Caco-2 (cell line): ENCODE data around the gene AP2A2. TPM values are rescaled to one million over a fixed set of nuclear protein-coding genes. Genes with fewer than 3 reads are reported as not detected.

Experiments used
- BruUV-seq: library from RNA; stranded (reverse); fragments of 400-500 nt; replicated peaks from 2 replicates; lab custom pipeline; 2021; lab: Mats Ljungman, UMichigan
- CTCF ChIA-PET: fragments of 300-600 bp; sonication (Branson Sonifier 250); formaldehyde crosslinking; loops from one replicate; lab custom pipeline; 2022; ENCODE audit warnings: antibody characterized with exemption; lab: Charles Lee
- POLR2A ChIA-PET: fragments of 300-600 bp; sonication (Branson Sonifier 250); formaldehyde crosslinking; loops from one replicate; lab custom pipeline; 2022; ENCODE audit warnings: antibody characterized with exemption; lab: Charles Lee
- DNase-seq, 2 experiments: peaks; one replicate each; pipeline versions ENCODE4 v3.0.0 to v3.0.0-alpha.2; 2020 to 2022
- H3K27me3 ChIP-seq: replicated peaks from 2 replicates; pipeline ENCODE4 v1.6.0; 2011; ENCODE audit warnings: low read length; ENCODE audit not compliant: control insufficient read depth, insufficient read depth
- H3K36me3 ChIP-seq: 2 replicates; pipeline ENCODE4 v1.5.1; 2011; ENCODE audit warnings: low read length; ENCODE audit not compliant: control insufficient read depth, insufficient read depth
- H3K4me1 ChIP-seq: fragments of 250-450 bp; sonication (Bioruptor Pico); 2 replicates; pipeline ENCODE4 v1.5.1; 2020; ENCODE audit warnings: mild to moderate bottlenecking
- H3K4me3 ChIP-seq: 2 replicates; pipeline ENCODE4 v1.5.1; 2011; ENCODE audit warnings: low read depth, mild to moderate bottlenecking, control low read depth, low read length
- H3K9me3 ChIP-seq: fragments of 250-450 bp; sonication (Bioruptor Pico); 2 replicates; pipeline ENCODE4 v1.5.1; 2020; ENCODE audit warnings: mild to moderate bottlenecking, moderate library complexity
- H3K27ac Mint-ChIP-seq: one replicate; pipeline ENCODE4 v1.8.0; 2022; ENCODE audit warnings: mixed read lengths; ENCODE audit not compliant: unreplicated experiment
- H3K27me3 Mint-ChIP-seq: one replicate; pipeline ENCODE4 v1.8.0; 2022; ENCODE audit warnings: mixed read lengths; ENCODE audit not compliant: insufficient read depth, unreplicated experiment
- H3K36me3 Mint-ChIP-seq: one replicate; pipeline ENCODE4 v1.8.0; 2022; ENCODE audit warnings: mild to moderate bottlenecking, mixed read lengths; ENCODE audit not compliant: insufficient read depth, unreplicated experiment
- H3K4me1 Mint-ChIP-seq: one replicate; pipeline ENCODE4 v1.8.0; 2022; ENCODE audit warnings: low read depth, mixed read lengths; ENCODE audit not compliant: unreplicated experiment
- H3K4me3 Mint-ChIP-seq: one replicate; pipeline ENCODE4 v1.8.0; 2022; ENCODE audit warnings: mild to moderate bottlenecking, moderate library complexity, mixed read lengths; ENCODE audit not compliant: unreplicated experiment
- H3K9me3 Mint-ChIP-seq: one replicate; pipeline ENCODE4 v1.8.0; 2022; ENCODE audit warnings: mixed read lengths; ENCODE audit not compliant: unreplicated experiment
- CTCF ChIP-seq, 2 experiments: fragments of 200-600 bp in 1 of 2; IDR thresholded peaks; 1 replicate in 1 of 2; 2 replicates in 1 of 2; pipeline versions ENCODE4 v1.5.1 to v1.8.0; 2011 to 2022; ENCODE audit warnings: antibody characterized with exemption in 1 of 2, control low read depth in 1 of 2, inconsistent platforms in 1 of 2, low read depth in 1 of 2, low read length in 1 of 2, mild to moderate bottlenecking in 1 of 2, moderate library complexity in 1 of 2; ENCODE audit not compliant: insufficient read depth in 1 of 2, severe bottlenecking in 1 of 2, unreplicated experiment in 1 of 2
- intact Hi-C: fragments of 100-400 bp; cut with micrococcal nuclease; formaldehyde crosslinking; loops from one replicate; pipeline ENCODE4 v1.10.0; 2022; ENCODE audit not compliant: unreplicated experiment
- total RNA-seq: library from RNA; stranded (reverse); gene quantifications from 2 replicates; pipeline ENCODE4 v1.2.3, GENCODE V29; 2022

The AP2A2 gene
- total RNA-seq, 1 experiment from 2014 or later, result 130 TPM

GRCh38 chr11:1036303-1036923 lies 110.7 kb downstream of the AP2A2 start, which contains the start of gene MUC6:
Gene MUC6, minus strand, starts transcription at chr11:1036718. Its CDS starts 63 bp downstream, at chr11:1036655.
- no peaks in the 10 kb centered on the region for H3K27me3 Mint-ChIP-seq
- no TSS peak for BruUV-seq
- H3K4me3 ChIP-seq, result no peak within 1 kb of the TSS
- peaks cover 12% of the 10 kb centered on the region for H3K36me3 Mint-ChIP-seq
- intact Hi-C loops, result no loop called here
- H3K9me3 ChIP-seq, result no peaks in the 10 kb centered on the region
- no peak for DNase-seq
- H3K27ac Mint-ChIP-seq, result no peak within 1 kb of the TSS
- no peak for TF ChIP-seq CTCF (IDR thresholded peaks at IDR 0.05; ENCODE audit: insufficient read depth in 1 of 2, low read depth in 1 of 2, low read length in 1 of 2, severe bottlenecking in 1 of 2, unreplicated experiment in 1 of 2)
- H3K4me3 Mint-ChIP-seq, result no peak within 1 kb of the TSS
- no peaks in the 10 kb centered on the region for H3K36me3 ChIP-seq
- H3K4me1 Mint-ChIP-seq, result no peaks in the 10 kb centered on the region
- no peaks in the 10 kb centered on the region for H3K4me1 ChIP-seq
- H3K27me3 ChIP-seq, result no peaks in the 10 kb centered on the region
- H3K9me3 Mint-ChIP-seq, result no peaks in the 10 kb centered on the region
- ChIA-PET POLR2A (no interaction called here), CTCF (no interaction called here)

- H3K4me1 ChIP-seq, result peaks cover 5% of the 10 kb centered on the region
- no peak overlapping the region for H3K4me3 ChIP-seq
- ChIA-PET CTCF (no interaction called here), POLR2A (no interaction called here)
- no peak overlapping the region for H3K4me3 Mint-ChIP-seq
- H3K27me3 Mint-ChIP-seq, result no peaks in the 10 kb centered on the region
- no peaks in the 10 kb centered on the region for H3K36me3 ChIP-seq
- H3K9me3 ChIP-seq, result no peaks in the 10 kb centered on the region
- H3K4me1 Mint-ChIP-seq, result peaks cover 3% of the 10 kb centered on the region
- no TSS peak for BruUV-seq
- DNase-seq, result no peak
- no peak for TF ChIP-seq CTCF (IDR thresholded peaks at IDR 0.05; ENCODE audit: insufficient read depth in 1 of 2, low read depth in 1 of 2, low read length in 1 of 2, severe bottlenecking in 1 of 2, unreplicated experiment in 1 of 2)
- intact Hi-C loops, result no loop called here
- H3K9me3 Mint-ChIP-seq, result no peaks in the 10 kb centered on the region
- H3K36me3 Mint-ChIP-seq, result peaks cover 12% of the 10 kb centered on the region
- no peaks in the 10 kb centered on the region for H3K27me3 ChIP-seq
- no peak overlapping the region for H3K27ac Mint-ChIP-seq
Observed at GRCh38 chr11:1036931-1037330, 111.3 kb downstream of the AP2A2 start.

DNA sequence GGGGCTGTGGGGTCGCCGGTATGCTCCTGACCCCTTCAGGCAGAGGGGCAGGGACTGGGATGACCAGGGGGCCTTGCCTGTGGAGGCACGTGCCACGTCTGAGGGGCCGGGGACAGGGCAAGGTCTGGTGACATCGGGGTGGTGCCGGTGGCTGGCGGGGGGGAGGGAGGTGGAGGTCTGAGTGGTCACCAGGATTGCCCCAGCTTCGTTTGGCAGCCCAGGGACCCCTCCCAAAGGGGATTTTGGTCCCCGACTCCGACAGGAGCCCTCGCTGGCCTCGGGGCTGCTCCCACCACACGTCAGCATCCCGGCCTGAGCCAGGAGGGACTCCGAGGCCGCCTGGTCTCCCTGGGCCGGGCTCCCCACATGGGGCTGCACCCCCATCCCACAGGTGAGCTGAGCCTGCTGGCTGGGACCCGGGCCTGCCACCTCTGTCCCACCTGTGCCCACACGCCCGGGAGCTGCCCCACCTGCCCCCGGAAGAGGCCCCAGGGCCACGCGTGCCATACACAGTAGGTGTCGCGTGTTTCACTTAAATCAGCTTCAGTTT lies 111.9 kb downstream of the AP2A2 start:
- Mint-ChIP-seq H3K27me3 (no peaks in the 10 kb centered on the region), H3K36me3 (peaks cover 12% of the 10 kb centered on the region), H3K4me3 (no peak overlapping the region), H3K9me3 (no peaks in the 10 kb centered on the region), H3K27ac (no peak overlapping the region), H3K4me1 (peaks cover 6% of the 10 kb centered on the region)
- DNase-seq, result no peak
- Histone ChIP-seq H3K4me1 (peaks cover 11% of the 10 kb centered on the region), H3K36me3 (no peaks in the 10 kb centered on the region), H3K4me3 (no peak overlapping the region), H3K27me3 (no peaks in the 10 kb centered on the region), H3K9me3 (no peaks in the 10 kb centered on the region)
- TF ChIP-seq CTCF (IDR thresholded peaks at IDR 0.05; ENCODE audit: insufficient read depth in 1 of 2, low read depth in 1 of 2, low read length in 1 of 2, severe bottlenecking in 1 of 2, unreplicated experiment in 1 of 2), result no peak
- no TSS peak for BruUV-seq
- POLR2A ChIA-PET, result no interaction called here
- intact Hi-C loops, result no loop called here
- CTCF ChIA-PET, result interaction anchor here (0.6 kb wide), 1 partner anchor 197 kb away, joined by 3 read pairs; no protein-coding TSS in a partner anchor
